K562 (cell line): ENCODE results near the gene TSTD1.

Experiments used
- CEBPG ChIP-seq, 3 experiments: fragments of 200-800 bp in 1 of 3; sonication (Bioruptor generic) in 1 of 3; sonication (generic) in 1 of 3; formaldehyde crosslinking in 1 of 3; IDR thresholded peaks in 2 of 3; conservative IDR thresholded peaks in 1 of 3; 2 replicates each; pipeline versions ENCODE4 v1.6.1 to v1.8.0; 2016 to 2022; ENCODE audit warnings: missing compliant biosample characterization in 2 of 3, missing genetic modification characterization in 2 of 3, mild to moderate bottlenecking in 1 of 3, missing genetic modification reagents in 1 of 3
- CTCF ChIP-seq, 3 experiments: IDR thresholded peaks in 2 of 3; conservative IDR thresholded peaks in 1 of 3; 2 replicates each; pipeline ENCODE4 v1.5.1; 2011 to 2012; ENCODE audit warnings: low read length in 3 of 3, mild to moderate bottlenecking in 3 of 3, control low read depth in 2 of 3, improper control_type of control experiment in 1 of 3, inconsistent platforms in 1 of 3, low read depth in 1 of 3, mixed read lengths in 1 of 3, moderate library complexity in 1 of 3; ENCODE audit not compliant: insufficient read depth in 2 of 3
- ETV1 ChIP-seq: fragments of 450-650 bp; conservative IDR thresholded peaks from 2 replicates; pipeline ENCODE4 v1.6.1; 2016; ENCODE audit warnings: missing genetic modification characterization, control low read depth, low read depth, missing compliant biosample characterization
- GABPA ChIP-seq: fragments of 200-800 bp; sonication (Bioruptor generic); conservative IDR thresholded peaks from 2 replicates; pipeline ENCODE4 v1.6.1; 2016; ENCODE audit warnings: low read depth, missing genetic modification characterization, missing compliant biosample characterization
- MAX ChIP-seq: sonication (generic); formaldehyde crosslinking; IDR thresholded peaks from 2 replicates; pipeline ENCODE4 v1.9.0; 2022; ENCODE audit warnings: mild to moderate bottlenecking, missing genetic modification reagents
- POU5F1 ChIP-seq: fragments of 150-350 bp; IDR thresholded peaks from 2 replicates; pipeline ENCODE4 v1.6.1; 2014; ENCODE audit warnings: borderline replicate concordance, low read length, low read depth, mild to moderate bottlenecking; ENCODE audit not compliant: partially characterized antibody
- THRAP3 ChIP-seq: fragments of 450-650 bp; IDR thresholded peaks from 2 replicates; pipeline ENCODE4 v1.6.1; 2016; ENCODE audit warnings: mild to moderate bottlenecking, inconsistent platforms, borderline replicate concordance
- ZC3H4 ChIP-seq: sonication (generic); formaldehyde crosslinking; IDR thresholded peaks from 2 replicates; pipeline ENCODE4 v1.9.0; 2021; ENCODE audit warnings: missing genetic modification reagents, borderline replicate concordance
- ZNF780A ChIP-seq: fragments of 250-450 bp; sonication (Bioruptor Pico); IDR thresholded peaks from 2 replicates; pipeline ENCODE4 v1.5.0; 2021; ENCODE audit warnings: mild to moderate bottlenecking

- TF ChIP-seq ZC3H4: no peak
- no peak for TF ChIP-seq CEBPG (CRISPR knock-in tag; IDR thresholded peaks at IDR 0.05)
- TF ChIP-seq CEBPG (tag; conservative IDR thresholded peaks at IDR 0.05 in 1 of 2, IDR thresholded peaks at IDR 0.05 in 1 of 2): no peak
- no peak for TF ChIP-seq MAX (CRISPR knock-in tag)
- no peak for TF ChIP-seq CTCF (IDR thresholded peaks at IDR 0.05 in 2 of 3, conservative IDR thresholded peaks at IDR 0.05 in 1 of 3; ENCODE audit: insufficient read depth in 2 of 3, low read depth in 1 of 3, low read length in 3 of 3)
- TF ChIP-seq ETV1 (tag): peak; percentile 46
- TF ChIP-seq THRAP3: no peak
- TF ChIP-seq POU5F1: no peak
- no peak for TF ChIP-seq ZNF780A (CRISPR knock-in tag)
- TF ChIP-seq GABPA (tag): no peak
Measured at GRCh38 chr1:161044908-161045735, 6.4 kb upstream of the TSTD1 start.
